ENCODE measurements around the gene LGALS8. TPM values are rescaled to one million over a fixed set of nuclear protein-coding genes. Genes with fewer than 3 reads are reported as not detected.

LGALS8 gene
- total RNA-seq, 6 donors from 2014 or later = 56.2 to 225 (median 75.2) TPM

- 91 to 94% methylated on average over 2 of the region's 2 CpGs for WGBS, 2 donors
- Histone ChIP-seq H3K36me3 (no peaks in the 10 kb centered on the region), H3K4me1 (peaks cover 0 to 5% (median 2%) of the 10 kb centered on the region in 4 donors), H3K4me3 (no peak overlapping the region), H3K27me3 (no peaks in the 10 kb centered on the region), H3K9me3 (no peaks in the 10 kb centered on the region), H3K27ac (no peak overlapping the region)
- no peak for ATAC-seq (ENCODE audit: low FRiP score in 2 of 2)
- no peak for DNase-seq
- TF ChIP-seq EP300 (IDR thresholded peaks at IDR 0.05) (no peak), POLR2A (IDR thresholded peaks at IDR 0.05) (no peak), POLR2AphosphoS5 (IDR thresholded peaks at IDR 0.05) (no peak), CTCF (IDR thresholded peaks at IDR 0.05) (no peak)
Observed at GRCh38 chr1:236492378-236492777, 31.4 kb upstream of the LGALS8 start.

GRCh38 chr1:236494082-236494481 lies 29.7 kb upstream of the LGALS8 start:
- no peaks in the 10 kb centered on the region for H3K9me3 ChIP-seq
- no peak overlapping the region for H3K4me3 ChIP-seq
- WGBS, 2 donors = 95% methylated on average over 11 of the region's 11 CpGs
- no peaks in the 10 kb centered on the region for H3K36me3 ChIP-seq
- H3K27me3 ChIP-seq = no peaks in the 10 kb centered on the region
- ATAC-seq (ENCODE audit: low FRiP score in 2 of 2) = no peak
- peaks cover 0 to 5% (median 2%) of the 10 kb centered on the region in 4 donors for H3K4me1 ChIP-seq
- TF ChIP-seq POLR2AphosphoS5 (IDR thresholded peaks at IDR 0.05) (no peak), POLR2A (IDR thresholded peaks at IDR 0.05) (no peak), CTCF (IDR thresholded peaks at IDR 0.05) (no peak), EP300 (IDR thresholded peaks at IDR 0.05) (no peak)
- no peak for DNase-seq
- no peak overlapping the region for H3K27ac ChIP-seq

GRCh38 chr1:236494586-236495466 lies 29.0 kb upstream of the LGALS8 start:
- no peaks in the 10 kb centered on the region for H3K36me3 ChIP-seq
- no peak overlapping the region for H3K4me3 ChIP-seq
- H3K9me3 ChIP-seq = no peaks in the 10 kb centered on the region
- WGBS, 2 donors = 33 to 41% methylated on average over 10 of the region's 10 CpGs
- no peaks in the 10 kb centered on the region for H3K27me3 ChIP-seq
- no peak for DNase-seq
- H3K4me1 ChIP-seq = peaks cover 0 to 5% (median 2%) of the 10 kb centered on the region in 4 donors
- H3K27ac ChIP-seq = no peak overlapping the region
- TF ChIP-seq CTCF (IDR thresholded peaks at IDR 0.05) (no peak), POLR2A (IDR thresholded peaks at IDR 0.05) (no peak), POLR2AphosphoS5 (IDR thresholded peaks at IDR 0.05) (no peak), EP300 (IDR thresholded peaks at IDR 0.05) (no peak)
- no peak for ATAC-seq (ENCODE audit: low FRiP score in 2 of 2)

GRCh38 chr1:236495467-236496112 lies 28.2 kb upstream of the LGALS8 start:
- no peak for DNase-seq
- H3K4me3 ChIP-seq = no peak overlapping the region
- WGBS, 2 donors = 68 to 77% methylated on average over 11 of the region's 11 CpGs
- TF ChIP-seq EP300 (IDR thresholded peaks at IDR 0.05) = no peak
- TF ChIP-seq CTCF (IDR thresholded peaks at IDR 0.05) = no peak
- TF ChIP-seq POLR2AphosphoS5 (IDR thresholded peaks at IDR 0.05) = no peak
- TF ChIP-seq POLR2A (IDR thresholded peaks at IDR 0.05) = no peak
- no peak for ATAC-seq (ENCODE audit: low FRiP score in 2 of 2)
- H3K9me3 ChIP-seq = no peaks in the 10 kb centered on the region
- no peaks in the 10 kb centered on the region for H3K36me3 ChIP-seq
- no peaks in the 10 kb centered on the region for H3K27me3 ChIP-seq
- H3K27ac ChIP-seq = no peak overlapping the region
- peaks cover 0 to 4% (median under 1%) of the 10 kb centered on the region in 4 donors for H3K4me1 ChIP-seq
